ENCODE data around the gene RTP4.

Gene RTP4, protein sequence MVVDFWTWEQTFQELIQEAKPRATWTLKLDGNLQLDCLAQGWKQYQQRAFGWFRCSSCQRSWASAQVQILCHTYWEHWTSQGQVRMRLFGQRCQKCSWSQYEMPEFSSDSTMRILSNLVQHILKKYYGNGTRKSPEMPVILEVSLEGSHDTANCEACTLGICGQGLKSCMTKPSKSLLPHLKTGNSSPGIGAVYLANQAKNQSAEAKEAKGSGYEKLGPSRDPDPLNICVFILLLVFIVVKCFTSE

DNA sequence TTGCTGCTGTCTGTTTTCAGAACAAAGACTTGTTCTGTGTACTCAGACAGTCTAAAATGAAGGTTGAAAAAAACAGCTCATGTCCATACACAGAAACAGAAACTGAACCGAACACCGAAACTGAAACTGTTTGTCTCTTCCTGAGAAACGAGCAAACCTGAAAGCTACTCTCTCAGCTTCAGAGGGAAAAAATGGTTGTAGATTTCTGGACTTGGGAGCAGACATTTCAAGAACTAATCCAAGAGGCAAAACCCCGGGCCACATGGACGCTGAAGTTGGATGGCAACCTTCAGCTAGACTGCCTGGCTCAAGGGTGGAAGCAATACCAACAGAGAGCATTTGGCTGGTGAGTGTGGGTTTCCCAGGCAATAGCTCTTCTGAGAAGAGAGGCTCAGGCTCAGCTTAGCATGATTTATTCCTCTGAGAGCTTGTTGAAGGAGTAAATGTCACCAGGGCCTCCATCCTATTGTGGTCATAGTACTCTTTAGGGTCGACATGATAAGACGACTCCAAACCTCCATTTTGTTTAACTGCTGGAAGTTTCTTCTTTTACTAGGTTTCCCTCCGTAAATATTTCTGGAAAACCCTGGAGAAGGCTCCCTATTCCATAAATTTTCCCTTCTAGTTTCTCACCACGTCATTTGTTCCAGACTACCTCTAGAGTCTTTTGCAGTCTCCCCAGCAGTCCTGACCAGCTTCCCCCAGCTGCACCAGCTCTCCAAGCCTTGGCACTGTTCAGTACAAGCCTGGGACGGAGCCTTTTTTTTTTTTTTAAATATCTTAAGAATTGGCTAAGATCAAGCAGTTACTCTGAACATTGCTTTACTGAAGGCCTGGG, at the start of gene RTP4:
Gene RTP4, plus strand, starts transcription at position 135 of the 838 bp plus-strand sequence. Its CDS starts 57 bp downstream, at position 192.
- DNase-seq = peak; percentile 30
- ATAC-seq = peak; percentile 87

- no peak for ATAC-seq
These were observed 49.2 kb upstream of the RTP4 start for GRCh38 chr3:187318819-187319616.

GRCh38 chr3:187319699-187320302, 48.4 kb upstream of the RTP4 start:
- ATAC-seq (peak; percentile 62), DNase-seq (peak; percentile 69)

More at GRCh38 chr3:187318819-187319616, 49.2 kb upstream of the RTP4 start:
- peak; percentile 23 for DNase-seq

DNA sequence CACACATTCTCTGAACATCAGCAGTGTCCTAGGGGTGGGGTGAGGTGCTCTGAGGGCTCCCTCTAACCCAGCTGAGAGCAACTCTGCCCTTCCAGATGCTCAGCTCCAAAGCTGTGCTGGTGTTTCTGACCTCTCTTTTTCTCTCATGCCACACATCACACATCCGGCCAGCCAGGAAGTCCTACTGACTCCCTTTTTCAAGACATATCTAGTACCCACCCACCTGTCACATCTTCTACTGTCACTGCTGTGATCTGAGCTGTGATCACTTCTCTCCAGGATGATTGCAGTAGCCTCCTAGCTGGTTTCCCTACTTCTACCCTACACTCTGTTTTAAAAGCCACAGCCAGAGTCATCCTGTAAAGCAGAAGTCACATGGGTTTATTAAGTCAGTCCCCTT, 46.4 kb upstream of the RTP4 start:
- no peak for DNase-seq
- no peak for ATAC-seq

- no peak for DNase-seq
- ATAC-seq = no peak
These were observed 45.9 kb upstream of the RTP4 start for GRCh38 chr3:187322291-187322690.

DNA sequence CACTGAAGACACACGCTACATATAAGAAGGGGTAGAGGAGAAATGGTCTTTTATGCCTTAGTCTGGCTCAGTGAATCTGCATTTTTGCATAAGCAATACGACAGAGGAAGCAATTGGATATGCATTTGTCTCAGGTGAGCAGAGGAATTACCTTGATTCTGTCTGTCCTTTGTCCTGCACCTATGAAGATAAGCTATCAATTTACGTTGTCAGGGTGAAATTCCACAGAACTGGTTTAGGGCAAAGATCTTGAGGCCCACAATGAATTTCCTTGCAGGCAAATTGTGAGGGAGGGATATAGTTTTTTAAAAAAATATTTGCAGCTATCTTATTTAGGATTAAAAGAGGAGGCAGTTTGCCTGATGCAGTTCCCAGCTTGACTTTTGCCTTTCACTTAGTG, 45.1 kb upstream of the RTP4 start:
- ATAC-seq (no peak), DNase-seq (no peak)

- DNase-seq (no peak), ATAC-seq (no peak)
These were observed 42.6 kb upstream of the RTP4 start for GRCh38 chr3:187325632-187326031.

- no peak for ATAC-seq
- DNase-seq = no peak
These were observed 40.3 kb upstream of the RTP4 start for GRCh38 chr3:187327845-187328244.

DNA sequence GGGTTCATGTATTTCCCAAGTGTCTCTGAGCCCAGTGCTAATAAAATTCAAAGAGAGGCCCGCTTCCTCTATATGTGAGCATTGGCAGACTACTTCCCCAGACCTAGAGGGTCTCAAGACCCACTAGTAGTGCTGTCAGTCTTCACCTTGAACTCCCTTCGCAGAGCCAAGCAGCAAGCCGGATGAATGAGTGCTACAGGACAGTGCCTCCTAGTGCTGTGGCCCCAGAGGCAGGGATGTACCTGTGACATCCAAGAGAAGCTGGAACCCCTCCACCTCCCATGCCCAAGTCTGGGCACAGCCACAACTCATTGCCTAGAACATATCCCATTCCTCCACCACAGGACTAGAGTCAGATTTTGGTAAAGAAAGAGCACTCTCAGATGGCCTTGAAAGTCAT, 39.5 kb upstream of the RTP4 start:
- ATAC-seq (no peak), DNase-seq (no peak)

- no peak for DNase-seq
- ATAC-seq = no peak
These were observed 33.3 kb upstream of the RTP4 start for GRCh38 chr3:187334904-187335303.

- DNase-seq (no peak), ATAC-seq (no peak)
These were observed 31.9 kb upstream of the RTP4 start for GRCh38 chr3:187336322-187336721.

DNA sequence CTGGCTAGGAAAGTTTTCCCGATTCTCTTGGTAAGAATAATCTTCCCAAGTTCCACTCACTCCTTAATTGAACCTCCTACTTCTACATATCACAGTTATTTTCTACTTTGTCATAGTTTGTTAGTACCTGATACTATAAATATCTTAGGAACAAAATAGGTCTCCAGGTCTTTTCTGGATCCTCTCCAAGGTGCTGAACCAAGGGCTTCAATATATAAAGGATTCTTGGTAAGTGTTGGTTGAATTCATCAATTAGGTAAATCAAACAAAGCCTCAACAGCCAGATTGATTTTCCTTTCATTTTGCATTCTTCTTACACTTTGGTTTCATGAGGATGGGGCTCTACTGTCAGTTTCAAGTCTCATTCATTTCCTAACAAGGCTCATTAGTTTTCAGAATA, 27.6 kb upstream of the RTP4 start:
- ATAC-seq (no peak), DNase-seq (no peak)

DNA sequence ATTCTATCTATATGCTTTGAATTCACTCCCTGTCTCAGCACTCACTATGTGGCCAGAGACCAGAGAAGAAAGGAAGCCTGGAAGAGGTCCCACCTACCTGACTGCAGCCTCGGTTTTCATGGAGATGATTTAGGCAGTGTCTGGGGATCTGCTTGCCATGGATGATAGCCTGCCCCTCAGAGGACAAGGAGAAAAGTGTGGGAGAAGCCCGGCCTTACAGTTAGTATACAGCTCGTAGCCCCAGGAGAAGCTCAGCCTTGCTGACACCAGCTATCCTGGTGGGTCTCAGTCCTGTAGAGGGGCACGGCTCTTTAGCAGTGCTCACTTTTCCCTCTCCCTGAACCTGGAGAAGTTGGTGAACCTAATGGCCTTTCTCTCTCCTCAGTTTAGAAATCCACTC, 25.9 kb upstream of the RTP4 start:
- no peak for DNase-seq
- no peak for ATAC-seq

GRCh38 chr3:187343670-187344069, 24.5 kb upstream of the RTP4 start:
- ATAC-seq (no peak), DNase-seq (no peak)

- DNase-seq (no peak), ATAC-seq (no peak)
These were observed 15.3 kb upstream of the RTP4 start for GRCh38 chr3:187352581-187353575.

GRCh38 chr3:187358068-187358467, 10.1 kb upstream of the RTP4 start:
- DNase-seq = no peak
- no peak for ATAC-seq

- ATAC-seq (no peak), DNase-seq (no peak)
These were observed 8.2 kb upstream of the RTP4 start for GRCh38 chr3:187359798-187360486.

GRCh38 chr3:187360596-187360995, 7.6 kb upstream of the RTP4 start:
- ATAC-seq (no peak), DNase-seq (no peak)

- no peak for DNase-seq
- ATAC-seq = peak; percentile 63
These were observed 6.3 kb upstream of the RTP4 start for GRCh38 chr3:187361835-187362234.

DNA sequence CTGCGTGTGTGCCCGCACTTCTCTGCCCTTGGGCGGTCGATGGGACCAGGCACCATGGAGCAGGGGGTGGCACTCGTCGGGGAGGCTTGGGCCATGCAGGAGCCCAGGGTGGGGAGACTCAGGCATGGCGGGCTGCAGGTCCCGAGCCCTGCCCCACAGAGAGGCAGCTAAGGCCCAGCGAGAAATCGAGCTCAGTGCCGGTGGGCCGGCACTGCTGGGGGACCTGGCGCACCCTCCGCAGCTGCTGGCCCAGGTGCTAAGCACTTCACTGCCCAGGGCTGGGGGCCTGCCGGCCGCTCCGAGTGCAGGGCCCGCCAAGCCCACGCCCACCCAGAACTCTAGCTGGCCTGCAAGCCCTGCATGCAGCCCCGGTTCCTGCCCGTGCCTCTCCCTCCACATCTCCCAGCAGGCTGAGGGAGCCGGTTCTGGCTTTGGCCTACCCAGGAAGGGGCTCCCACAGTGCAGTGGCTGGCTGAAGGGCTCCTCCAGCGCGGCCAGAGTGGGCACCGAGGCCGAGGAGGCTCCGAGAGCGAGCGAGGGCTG, 553 bp upstream of the RTP4 start:
- DNase-seq (peak; percentile 14), ATAC-seq (no peak)
